ENCODE measurements around the gene NDUFA6. TPM values are rescaled to one million over a fixed set of nuclear protein-coding genes. Genes with fewer than 3 reads are reported as not detected.

Gene NDUFA6
- total and polyA plus RNA-seq, 4 donors, result 43.7 to 235 (median 56.6) TPM

- H3K27me3 ChIP-seq (ENCODE audit: control insufficient read depth in 4 of 4, insufficient read depth in 4 of 4, low read length in 3 of 4), result no peaks in the 10 kb centered on the region
- no peak overlapping the region for H3K27ac ChIP-seq (ENCODE audit: low read depth in 1 of 2, low read length in 2 of 2)
- no peak overlapping the region for H3K9ac ChIP-seq (ENCODE audit: low read depth in 1 of 2, low read length in 2 of 2)
- TF ChIP-seq REST (IDR thresholded peaks at IDR 0.05) (no peak), TAF1 (conservative IDR thresholded peaks at IDR 0.05) (no peak), HNF4A (conservative IDR thresholded peaks at IDR 0.05) (no peak), FOXA2 (IDR thresholded peaks at IDR 0.05) (no peak), FOXA1 (IDR thresholded peaks at IDR 0.05) (no peak), ATF3 (IDR thresholded peaks at IDR 0.05) (no peak), RXRA (IDR thresholded peaks at IDR 0.05) (no peak), JUND (IDR thresholded peaks at IDR 0.05) (no peak), HNF4G (IDR thresholded peaks at IDR 0.05) (no peak), NR2F2 (IDR thresholded peaks at IDR 0.05) (no peak), SP1 (IDR thresholded peaks at IDR 0.05) (no peak)
- TF ChIP-seq, protein P1, sequence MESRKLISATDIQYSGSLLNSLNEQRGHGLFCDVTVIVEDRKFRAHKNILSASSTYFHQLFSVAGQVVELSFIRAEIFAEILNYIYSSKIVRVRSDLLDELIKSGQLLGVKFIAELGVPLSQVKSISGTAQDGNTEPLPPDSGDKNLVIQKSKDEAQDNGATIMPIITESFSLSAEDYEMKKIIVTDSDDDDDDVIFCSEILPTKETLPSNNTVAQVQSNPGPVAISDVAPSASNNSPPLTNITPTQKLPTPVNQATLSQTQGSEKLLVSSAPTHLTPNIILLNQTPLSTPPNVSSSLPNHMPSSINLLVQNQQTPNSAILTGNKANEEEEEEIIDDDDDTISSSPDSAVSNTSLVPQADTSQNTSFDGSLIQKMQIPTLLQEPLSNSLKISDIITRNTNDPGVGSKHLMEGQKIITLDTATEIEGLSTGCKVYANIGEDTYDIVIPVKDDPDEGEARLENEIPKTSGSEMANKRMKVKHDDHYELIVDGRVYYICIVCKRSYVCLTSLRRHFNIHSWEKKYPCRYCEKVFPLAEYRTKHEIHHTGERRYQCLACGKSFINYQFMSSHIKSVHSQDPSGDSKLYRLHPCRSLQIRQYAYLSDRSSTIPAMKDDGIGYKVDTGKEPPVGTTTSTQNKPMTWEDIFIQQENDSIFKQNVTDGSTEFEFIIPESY (IDR thresholded peaks at IDR 0.05), result no peak
- TF ChIP-seq, protein P2, sequence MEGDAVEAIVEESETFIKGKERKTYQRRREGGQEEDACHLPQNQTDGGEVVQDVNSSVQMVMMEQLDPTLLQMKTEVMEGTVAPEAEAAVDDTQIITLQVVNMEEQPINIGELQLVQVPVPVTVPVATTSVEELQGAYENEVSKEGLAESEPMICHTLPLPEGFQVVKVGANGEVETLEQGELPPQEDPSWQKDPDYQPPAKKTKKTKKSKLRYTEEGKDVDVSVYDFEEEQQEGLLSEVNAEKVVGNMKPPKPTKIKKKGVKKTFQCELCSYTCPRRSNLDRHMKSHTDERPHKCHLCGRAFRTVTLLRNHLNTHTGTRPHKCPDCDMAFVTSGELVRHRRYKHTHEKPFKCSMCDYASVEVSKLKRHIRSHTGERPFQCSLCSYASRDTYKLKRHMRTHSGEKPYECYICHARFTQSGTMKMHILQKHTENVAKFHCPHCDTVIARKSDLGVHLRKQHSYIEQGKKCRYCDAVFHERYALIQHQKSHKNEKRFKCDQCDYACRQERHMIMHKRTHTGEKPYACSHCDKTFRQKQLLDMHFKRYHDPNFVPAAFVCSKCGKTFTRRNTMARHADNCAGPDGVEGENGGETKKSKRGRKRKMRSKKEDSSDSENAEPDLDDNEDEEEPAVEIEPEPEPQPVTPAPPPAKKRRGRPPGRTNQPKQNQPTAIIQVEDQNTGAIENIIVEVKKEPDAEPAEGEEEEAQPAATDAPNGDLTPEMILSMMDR (IDR thresholded peaks at IDR 0.05; ENCODE audit: low read depth, low read length, missing input control), result no peak
- DNase-seq (ENCODE audit: low spot score), result no peak
- WGBS, result 96% methylated on average over 5 of the region's 5 CpGs
- no peaks in the 10 kb centered on the region for H3K36me3 ChIP-seq (ENCODE audit: control insufficient read depth in 4 of 4, insufficient read depth in 3 of 4, low read depth in 1 of 4, low read length in 3 of 4)
- peaks cover 0 to 7% (median 1%) of the 10 kb centered on the region in 4 donors for H3K9me3 ChIP-seq (ENCODE audit: control insufficient read depth in 4 of 4, low read length in 3 of 4)
- H3K4me1 ChIP-seq (ENCODE audit: control insufficient read depth in 4 of 4, insufficient read depth in 4 of 4, low read length in 3 of 4), result no peaks in the 10 kb centered on the region
- no peak overlapping the region for H3K4me3 ChIP-seq (ENCODE audit: low read depth in 1 of 3, low read length in 3 of 3)
These were observed 51.3 kb downstream of the NDUFA6 start for GRCh38 chr22:42039271-42039670.

Small RNAs within 50 kb of the gene (small RNA-seq; reads per million reads assigned to genes)
- not detected for gene SNORD13P1

Other genes starting within 250 kb of the NDUFA6 start
- gene SHISA8, start 175.7 kb downstream of the NDUFA6 start, total RNA-seq, result not detected
- gene SHISA8, start 175.7 kb downstream of the NDUFA6 start, polyA plus RNA-seq, result not detected
- under 1 TPM; under 0.01 to 0.37 TPM for gene TNFRSF13C, start 164.0 kb downstream of the NDUFA6 start, total RNA-seq
- under 1 TPM; 0.02 to 0.26 TPM for gene TNFRSF13C, start 164.0 kb downstream of the NDUFA6 start, polyA plus RNA-seq
- gene CENPM, start 143.6 kb downstream of the NDUFA6 start, total RNA-seq, result 10 to 100 TPM in 1 of 2 donors, under 1 TPM in 1; 0.17 to 26.3 TPM
- gene CENPM, start 143.6 kb downstream of the NDUFA6 start, polyA plus RNA-seq, result 1 to 10 TPM; 1.7 to 2.9 TPM
- under 1 TPM in 1 of 2 donors, not detected in 1; under 0.01 TPM for gene SEPTIN3, start 121.3 kb downstream of the NDUFA6 start, total RNA-seq
- under 1 TPM; 0.04 to 0.07 TPM for gene SEPTIN3, start 121.3 kb downstream of the NDUFA6 start, polyA plus RNA-seq
- gene WBP2NL, start 92.0 kb downstream of the NDUFA6 start, total RNA-seq, result under 1 TPM; 0.33 to 0.50 TPM
- under 1 TPM; 0.12 to 0.18 TPM for gene WBP2NL, start 92.0 kb downstream of the NDUFA6 start, polyA plus RNA-seq
- 10 to 100 TPM; 28.4 to 33.9 TPM for gene NAGA, start 20.0 kb downstream of the NDUFA6 start, total RNA-seq
- 10 to 100 TPM; 12.8 to 19.4 TPM for gene NAGA, start 20.0 kb downstream of the NDUFA6 start, polyA plus RNA-seq
- 1 to 10 TPM; 1.8 to 5.1 TPM for gene PHETA2, start 16.5 kb downstream of the NDUFA6 start, total RNA-seq
- 1 to 10 TPM in 1 of 2 donors, under 1 TPM in 1; 0.89 to 1.3 TPM for gene PHETA2, start 16.5 kb downstream of the NDUFA6 start, polyA plus RNA-seq
- gene SMDT1, start 11.1 kb downstream of the NDUFA6 start, total RNA-seq, result 1 to 10 TPM; 7.2 to 8.9 TPM
- 100 to 1,000 TPM in 1 of 2 donors, 10 to 100 TPM in 1; 70.9 to 115 TPM for gene SMDT1, start 11.1 kb downstream of the NDUFA6 start, polyA plus RNA-seq
- 100 to 1,000 TPM in 1 of 2 donors, 10 to 100 TPM in 1; 23.8 to 236 TPM for gene CYP2D6, start 40.0 kb upstream of the NDUFA6 start, total RNA-seq
- gene CYP2D6, start 40.0 kb upstream of the NDUFA6 start, polyA plus RNA-seq, result 100 to 1,000 TPM; 175 to 486 TPM
- gene TCF20, start 179.9 kb upstream of the NDUFA6 start, total RNA-seq, result 10 to 100 TPM; 14.1 to 15.8 TPM
- 1 to 10 TPM; 1.0 to 4.6 TPM for gene TCF20, start 179.9 kb upstream of the NDUFA6 start, polyA plus RNA-seq

Measured in liver (tissue), 10 donors.